GM12865 (cell line): ENCODE results near the gene OR10H2.

Experiments
- DNase-seq: peaks from one replicate; pipeline ENCODE4 v3.0.0; 2010; ENCODE audit warnings: low read depth
- H3K4me3 ChIP-seq: 2 replicates; pipeline ENCODE4 v1.5.1; 2011; ENCODE audit warnings: mild to moderate bottlenecking, low read depth, low read length, control low read depth
- TF ChIP-seq, protein P1 (sequence below): IDR thresholded peaks from 2 replicates; pipeline ENCODE4 v1.5.1; 2011; ENCODE audit warnings: low read length, control low read depth, low read depth, inconsistent platforms; ENCODE audit not compliant: insufficient read depth; ENCODE audit errors: missing control alignments

Gene OR10H2

DNA sequence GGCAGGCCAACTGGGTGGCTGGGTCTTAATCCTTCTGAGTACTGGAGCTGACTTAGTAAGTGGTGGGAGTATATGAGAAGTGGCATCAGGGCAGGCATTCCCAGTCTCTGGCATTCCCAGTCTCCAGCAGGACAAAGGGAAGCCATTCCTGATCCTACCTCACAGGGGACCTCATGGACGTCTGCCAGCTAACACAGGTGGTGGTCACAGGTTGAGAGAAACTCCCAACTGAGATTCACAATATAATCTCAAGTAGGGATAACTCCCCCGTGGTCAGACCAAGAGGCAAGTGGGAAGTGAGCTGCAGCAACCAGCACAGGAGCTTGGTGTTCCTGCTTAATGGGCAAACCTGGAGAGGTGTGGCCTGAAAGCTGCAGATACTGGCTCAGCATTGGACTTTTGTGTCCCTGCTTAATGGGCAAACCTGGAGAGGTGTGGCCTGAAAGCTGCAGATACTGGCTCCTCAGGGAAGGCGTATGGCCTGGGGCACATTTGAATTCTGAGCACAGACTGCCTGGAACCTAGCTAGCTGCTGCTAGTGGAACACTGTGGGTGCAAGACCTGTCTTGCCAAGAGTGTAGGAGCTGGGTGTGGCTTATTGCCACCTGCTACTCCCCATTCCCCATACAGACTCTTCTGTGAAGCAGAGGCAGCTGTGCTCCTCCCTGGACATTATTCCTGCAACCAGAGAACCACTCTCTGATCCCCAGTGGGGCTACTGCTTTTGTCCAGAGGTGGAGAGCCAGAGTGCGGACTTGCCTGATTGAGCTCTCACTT, 25.9 kb upstream of the OR10H2 start:
- no peak for DNase-seq
- H3K4me3 ChIP-seq, result no peak overlapping the region

DNA sequence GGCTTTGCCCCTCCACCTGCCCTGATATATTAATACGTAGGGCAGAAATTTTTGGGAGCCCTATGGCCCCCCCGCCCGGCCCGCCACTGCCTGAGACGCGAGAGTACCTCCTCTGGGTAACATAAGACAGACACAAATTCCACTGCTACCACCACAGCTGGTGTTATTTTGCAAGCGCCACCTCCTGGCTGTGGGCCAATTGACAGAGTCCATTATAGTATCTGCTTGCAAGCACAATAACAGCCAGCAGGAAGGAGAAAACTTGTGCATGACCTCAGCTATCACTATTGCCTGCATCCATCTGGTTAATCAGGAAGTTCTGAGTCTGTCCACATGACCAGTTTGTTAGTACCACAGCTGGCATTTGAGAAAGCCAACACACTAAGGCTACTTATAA, 25.3 kb upstream of the OR10H2 start:
- peak; percentile 34 for DNase-seq
- TF ChIP-seq, protein P1, sequence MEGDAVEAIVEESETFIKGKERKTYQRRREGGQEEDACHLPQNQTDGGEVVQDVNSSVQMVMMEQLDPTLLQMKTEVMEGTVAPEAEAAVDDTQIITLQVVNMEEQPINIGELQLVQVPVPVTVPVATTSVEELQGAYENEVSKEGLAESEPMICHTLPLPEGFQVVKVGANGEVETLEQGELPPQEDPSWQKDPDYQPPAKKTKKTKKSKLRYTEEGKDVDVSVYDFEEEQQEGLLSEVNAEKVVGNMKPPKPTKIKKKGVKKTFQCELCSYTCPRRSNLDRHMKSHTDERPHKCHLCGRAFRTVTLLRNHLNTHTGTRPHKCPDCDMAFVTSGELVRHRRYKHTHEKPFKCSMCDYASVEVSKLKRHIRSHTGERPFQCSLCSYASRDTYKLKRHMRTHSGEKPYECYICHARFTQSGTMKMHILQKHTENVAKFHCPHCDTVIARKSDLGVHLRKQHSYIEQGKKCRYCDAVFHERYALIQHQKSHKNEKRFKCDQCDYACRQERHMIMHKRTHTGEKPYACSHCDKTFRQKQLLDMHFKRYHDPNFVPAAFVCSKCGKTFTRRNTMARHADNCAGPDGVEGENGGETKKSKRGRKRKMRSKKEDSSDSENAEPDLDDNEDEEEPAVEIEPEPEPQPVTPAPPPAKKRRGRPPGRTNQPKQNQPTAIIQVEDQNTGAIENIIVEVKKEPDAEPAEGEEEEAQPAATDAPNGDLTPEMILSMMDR, result no peak

More for the DNA sequence above, 25.9 kb upstream of the OR10H2 start:
- TF ChIP-seq, protein P1, result no peak

DNA sequence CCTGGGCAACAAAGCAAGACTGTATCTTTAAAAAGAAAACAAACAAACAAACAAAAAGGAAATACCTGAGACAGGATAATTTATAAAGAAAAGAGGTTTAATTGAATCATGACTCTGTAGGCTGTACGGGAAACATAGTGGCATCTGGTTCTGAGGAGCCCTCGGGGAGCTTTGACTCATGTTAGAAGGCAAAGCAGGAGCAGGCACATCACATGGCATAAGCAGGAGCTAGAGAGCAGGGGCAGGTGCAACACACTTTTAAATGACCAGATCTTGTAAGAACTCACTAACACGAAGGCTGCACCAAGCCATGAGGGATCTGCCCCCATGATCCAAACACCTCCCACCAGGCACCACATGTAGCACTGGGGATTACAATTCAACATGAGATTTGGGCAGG, 13.2 kb upstream of the OR10H2 start:
- DNase-seq, result no peak
- H3K4me3 ChIP-seq, result no peak overlapping the region
- TF ChIP-seq, protein P1, result no peak

More for the DNA sequence above, 25.3 kb upstream of the OR10H2 start:
- H3K4me3 ChIP-seq, result no peak overlapping the region

DNA sequence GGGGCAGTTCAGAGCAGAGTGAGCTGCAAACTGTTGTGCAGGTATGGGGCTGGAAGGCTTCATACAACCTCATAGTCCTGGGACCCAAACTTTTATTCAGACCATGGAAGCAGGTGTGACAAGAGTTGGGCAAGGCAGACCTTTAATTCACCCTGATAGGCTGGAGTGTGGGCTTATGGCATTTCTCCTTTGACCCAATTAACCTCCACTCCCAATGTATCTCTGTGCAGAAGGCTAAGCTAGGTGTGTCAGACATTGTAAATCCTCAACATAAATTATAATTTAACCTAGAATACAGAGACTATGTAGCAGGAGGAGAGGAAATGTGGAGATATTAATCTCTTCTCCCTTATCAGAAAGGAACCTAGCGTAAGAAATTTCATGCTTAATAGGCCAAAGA, 12.2 kb upstream of the OR10H2 start:
- DNase-seq, result no peak
- no peak overlapping the region for H3K4me3 ChIP-seq
- TF ChIP-seq, protein P1, result no peak

- H3K4me3 ChIP-seq, result no peak overlapping the region
- no peak for DNase-seq
- TF ChIP-seq, protein P1, result no peak
These were observed 10.0 kb upstream of the OR10H2 start for GRCh38 chr19:15717809-15718208.

DNA sequence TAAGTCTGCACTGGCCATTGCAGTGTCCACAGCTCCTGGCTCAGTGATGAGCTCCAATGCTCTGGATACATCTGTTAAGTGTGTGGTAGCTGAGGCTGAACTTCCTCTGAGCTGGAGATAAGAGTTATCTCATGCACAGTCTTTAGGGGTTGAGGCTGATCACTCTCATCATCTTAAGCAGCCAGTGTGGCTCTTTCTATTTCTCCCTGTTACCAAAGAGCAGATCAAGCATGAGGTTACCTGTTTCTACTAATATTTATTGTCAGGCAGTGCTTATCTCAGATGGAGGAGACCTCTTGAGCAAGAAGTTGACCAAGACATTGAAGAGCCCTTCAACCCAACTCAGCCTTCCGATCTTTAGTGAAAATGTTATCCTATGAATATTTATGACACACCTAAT, 6.6 kb upstream of the OR10H2 start:
- DNase-seq, result no peak
- TF ChIP-seq, protein P1, result no peak
- no peak overlapping the region for H3K4me3 ChIP-seq

- no peak for DNase-seq
- no peak overlapping the region for H3K4me3 ChIP-seq
These were observed 4.9 kb upstream of the OR10H2 start for GRCh38 chr19:15722956-15723355.

More at GRCh38 chr19:15722956-15723355, 4.9 kb upstream of the OR10H2 start:
- TF ChIP-seq, protein P1, result no peak
